Activated T-cell treated with anti-CD3 and anti-CD28 coated beads, Interleukin-2, amount 50 U/mL, for 4 hours (primary cell): Measurements from ENCODE around the gene ZNF785. TPM values are rescaled to one million over a fixed set of nuclear protein-coding genes. Genes with fewer than 3 reads are reported as not detected.
A peak's percentile ranks its signal among the peaks of the same experiment; 100 is the strongest.

Experiments
- ATAC-seq, 2 donors: fragments of 200-7000 bp; cut with Tn5 transposase; one replicate each; pipeline ENCODE4 v1.10.0; 2021
- DNase-seq: peaks from one replicate; pipeline ENCODE4 v3.0.0-alpha.2; 2020
- H3K27me3 Mint-ChIP-seq: one replicate; pipeline ENCODE4 v1.8.0; 2021; ENCODE audit warnings: low read depth, mixed read lengths
- H3K36me3 Mint-ChIP-seq: one replicate; pipeline ENCODE4 v1.8.0; 2022; ENCODE audit warnings: mixed read lengths; ENCODE audit not compliant: insufficient read depth
- H3K4me1 Mint-ChIP-seq: one replicate; pipeline ENCODE4 v1.8.0; 2021; ENCODE audit warnings: low read depth, mixed read lengths
- H3K4me3 Mint-ChIP-seq: one replicate; pipeline ENCODE4 v1.8.0; 2021; ENCODE audit warnings: mild to moderate bottlenecking, moderate library complexity, mixed read lengths
- H3K9me3 Mint-ChIP-seq: one replicate; pipeline ENCODE4 v1.8.0; 2021; ENCODE audit warnings: mixed read lengths
- total RNA-seq, 3 donors: library from RNA; stranded (reverse); gene quantifications; one replicate each; pipeline ENCODE4 v1.2.1, GENCODE V29; 2021

The ZNF785 gene
- total RNA-seq, 3 donors from 2014 or later, result 4.7 to 9.5 (median 6.8) TPM

GRCh38 chr16:30565984-30566383 is 19.5 kb downstream of the ZNF785 start:
- ATAC-seq, result no peak
- DNase-seq, result no peak
- Mint-ChIP-seq H3K9me3 (no peaks in the 10 kb centered on the region), H3K36me3 (no peaks in the 10 kb centered on the region), H3K4me3 (no peak overlapping the region), H3K27me3 (no peaks in the 10 kb centered on the region), H3K4me1 (peaks cover 38% of the 10 kb centered on the region)

GRCh38 chr16:30565526-30565925 is 20.0 kb downstream of the ZNF785 start:
- peaks cover 37% of the 10 kb centered on the region for H3K4me1 Mint-ChIP-seq
- DNase-seq (no peak), ATAC-seq (no peak)
- H3K9me3 Mint-ChIP-seq, result no peaks in the 10 kb centered on the region
- H3K36me3 Mint-ChIP-seq, result no peaks in the 10 kb centered on the region
- no peak overlapping the region for H3K4me3 Mint-ChIP-seq
- H3K27me3 Mint-ChIP-seq, result no peaks in the 10 kb centered on the region

- Mint-ChIP-seq H3K27me3 (no peaks in the 10 kb centered on the region), H3K9me3 (no peaks in the 10 kb centered on the region), H3K36me3 (no peaks in the 10 kb centered on the region), H3K4me3 (peak overlapping the region; percentile 82), H3K4me1 (peaks cover 33% of the 10 kb centered on the region)
- DNase-seq (no peak), ATAC-seq (no peak)
These were observed 23.5 kb downstream of the ZNF785 start for GRCh38 chr16:30562021-30562420.

- Mint-ChIP-seq H3K4me1 (peaks cover 30% of the 10 kb centered on the region), H3K36me3 (peaks cover 1% of the 10 kb centered on the region), H3K9me3 (no peaks in the 10 kb centered on the region), H3K4me3 (peak overlapping the region; percentile 82), H3K27me3 (no peaks in the 10 kb centered on the region)
- ATAC-seq, result no peak
- DNase-seq, result no peak
These were observed 24.2 kb downstream of the ZNF785 start for GRCh38 chr16:30561089-30561816.

GRCh38 chr16:30559690-30560089 is 25.8 kb downstream of the ZNF785 start:
- Mint-ChIP-seq H3K36me3 (peaks cover 5% of the 10 kb centered on the region), H3K27me3 (no peaks in the 10 kb centered on the region), H3K4me1 (peaks cover 30% of the 10 kb centered on the region), H3K9me3 (no peaks in the 10 kb centered on the region), H3K4me3 (no peak overlapping the region)
- no peak for DNase-seq
- no peak for ATAC-seq

- DNase-seq (no peak), ATAC-seq (no peak)
- H3K27me3 Mint-ChIP-seq, result no peaks in the 10 kb centered on the region
- H3K9me3 Mint-ChIP-seq, result no peaks in the 10 kb centered on the region
- peak overlapping the region; percentile 89 for H3K4me3 Mint-ChIP-seq
- H3K36me3 Mint-ChIP-seq, result peaks cover 11% of the 10 kb centered on the region
- peaks cover 37% of the 10 kb centered on the region for H3K4me1 Mint-ChIP-seq
These were observed 26.6 kb downstream of the ZNF785 start for GRCh38 chr16:30558789-30559377.

- peak; percentile 96 for DNase-seq
- Mint-ChIP-seq H3K4me3 (peak within 1 kb of the TSS; percentile 89), H3K4me1 (peaks cover 44% of the 10 kb centered on the region), H3K27me3 (no peaks in the 10 kb centered on the region), H3K9me3 (no peaks in the 10 kb centered on the region), H3K36me3 (peaks cover 15% of the 10 kb centered on the region)
- ATAC-seq, result peak; percentile 94 to 96
These were observed 27.3 kb downstream of the ZNF785 start, which contains the start of gene ZNF764 for GRCh38 chr16:30557957-30558788. TSS of gene ZNF764 (minus strand) at chr16:30558374. CDS start at chr16:30558182, 192 bp downstream.

- Mint-ChIP-seq H3K36me3 (peaks cover 15% of the 10 kb centered on the region), H3K9me3 (no peaks in the 10 kb centered on the region), H3K4me1 (peaks cover 49% of the 10 kb centered on the region), H3K27me3 (no peaks in the 10 kb centered on the region), H3K4me3 (peak overlapping the region; percentile 89)
- peak in 1 of 2 donors; percentile 0 for ATAC-seq
- DNase-seq, result no peak
These were observed 27.9 kb downstream of the ZNF785 start for GRCh38 chr16:30557707-30557956.

- DNase-seq, result no peak
- Mint-ChIP-seq H3K36me3 (peaks cover 15% of the 10 kb centered on the region), H3K9me3 (no peaks in the 10 kb centered on the region)
These were observed 29.4 kb downstream of the ZNF785 start for GRCh38 chr16:30556125-30556473.

GRCh38 chr16:30555315-30556124 is 30.0 kb downstream of the ZNF785 start:
- ATAC-seq, result no peak
- Mint-ChIP-seq H3K4me1 (peaks cover 58% of the 10 kb centered on the region), H3K4me3 (peak overlapping the region; percentile 89), H3K9me3 (no peaks in the 10 kb centered on the region), H3K36me3 (peaks cover 15% of the 10 kb centered on the region), H3K27me3 (no peaks in the 10 kb centered on the region)
- DNase-seq, result no peak

More at GRCh38 chr16:30556125-30556473, 29.4 kb downstream of the ZNF785 start:
- ATAC-seq, result no peak
- H3K4me3 Mint-ChIP-seq, result peak overlapping the region; percentile 89
- H3K27me3 Mint-ChIP-seq, result no peaks in the 10 kb centered on the region
- H3K4me1 Mint-ChIP-seq, result peaks cover 58% of the 10 kb centered on the region

- no peak for ATAC-seq
- no peak overlapping the region for H3K4me3 Mint-ChIP-seq
- H3K9me3 Mint-ChIP-seq, result no peaks in the 10 kb centered on the region
- H3K27me3 Mint-ChIP-seq, result no peaks in the 10 kb centered on the region
- no peak for DNase-seq
- H3K36me3 Mint-ChIP-seq, result peaks cover 15% of the 10 kb centered on the region
- peaks cover 58% of the 10 kb centered on the region for H3K4me1 Mint-ChIP-seq
These were observed 30.8 kb downstream of the ZNF785 start for GRCh38 chr16:30554557-30555314.

- Mint-ChIP-seq H3K9me3 (no peaks in the 10 kb centered on the region), H3K4me3 (no peak overlapping the region), H3K27me3 (no peaks in the 10 kb centered on the region), H3K36me3 (peaks cover 15% of the 10 kb centered on the region), H3K4me1 (peaks cover 58% of the 10 kb centered on the region)
- no peak for ATAC-seq
- no peak for DNase-seq
These were observed 32.1 kb downstream of the ZNF785 start for GRCh38 chr16:30553393-30553899.

- Mint-ChIP-seq H3K4me1 (peaks cover 58% of the 10 kb centered on the region), H3K4me3 (no peak overlapping the region), H3K36me3 (peaks cover 15% of the 10 kb centered on the region), H3K27me3 (no peaks in the 10 kb centered on the region), H3K9me3 (no peaks in the 10 kb centered on the region)
- no peak for ATAC-seq
- DNase-seq, result no peak
These were observed 32.5 kb downstream of the ZNF785 start for GRCh38 chr16:30552956-30553355.
